ENCODE results near the gene TBRG1. TPM values are rescaled to one million over a fixed set of nuclear protein-coding genes. Genes with fewer than 3 reads are reported as not detected.

Gene TBRG1
- total and polyA plus RNA-seq, 2 of the 8 experiments (the other 6 are each of a cell fraction or from before 2014, with no cell fraction given): 16.3 to 26.7 TPM

GRCh38 chr11:124612567-124613246 lies 10.0 kb upstream of the TBRG1 start:
- Histone ChIP-seq H4K5ac (ENCODE audit: insufficient read length, low read depth, low read length) (no peak overlapping the region), H2BK12ac (ENCODE audit: low read depth, low read length) (no peak overlapping the region), H2AFZ (ENCODE audit: low read length) (peak overlapping the region; percentile 18; the same call in 1 of the 2 replicates), H2AK5ac (ENCODE audit: low read depth, low read length) (no peak overlapping the region), H4K20me1 (replicated peaks in 1 of 2; ENCODE audit: control insufficient read depth in 1 of 2, insufficient read depth in 2 of 2, low read length in 2 of 2) (no peaks in the 10 kb centered on the region), H3K79me1 (ENCODE audit: low read depth, low read length) (no peaks in the 10 kb centered on the region), H3K4me1 (replicated peaks in 1 of 4; ENCODE audit: control insufficient read depth in 3 of 4, insufficient read depth in 4 of 4, low read length in 3 of 4) (no peaks in the 10 kb centered on the region), H2BK120ac (replicated peaks; ENCODE audit: low read depth, low read length) (no peak overlapping the region), H3K9ac (replicated peaks in 1 of 4; ENCODE audit: extremely low read depth in 1 of 4, low read depth in 3 of 4, low read length in 3 of 4) (no peak overlapping the region), H3K9me3 (ENCODE audit: insufficient read depth in 2 of 2, low read depth in 1 of 2, low read length in 1 of 2) (no peaks in the 10 kb centered on the region), H3K23me2 (ENCODE audit: low read depth, low read length) (no peaks in the 10 kb centered on the region), H3K56ac (replicated peaks; ENCODE audit: insufficient read length, low read depth, low read length) (no peak overlapping the region), H3K4ac (replicated peaks; ENCODE audit: insufficient read length, low read depth, low read length) (no peak overlapping the region), H3K27me3 (replicated peaks in 1 of 4; ENCODE audit: control insufficient read depth in 3 of 4, extremely low read depth in 1 of 4, insufficient read depth in 3 of 4, low read length in 3 of 4) (no peaks in the 10 kb centered on the region), H4K91ac (replicated peaks; ENCODE audit: insufficient read length, low read length) (no peak overlapping the region), H3K27ac (ENCODE audit: low read depth, low read length) (no peak overlapping the region), H2BK20ac (ENCODE audit: low read length) (no peak overlapping the region), H4K8ac (ENCODE audit: extremely low read depth, insufficient read depth, low read length) (no peak overlapping the region), H3K14ac (ENCODE audit: insufficient read length) (no peak overlapping the region), H3K36me3 (ENCODE audit: control insufficient read depth in 2 of 4, insufficient read depth in 4 of 4, low read length in 3 of 4) (no peaks in the 10 kb centered on the region), H3K79me2 (ENCODE audit: control insufficient read depth in 1 of 2, insufficient read depth in 2 of 2, low read length in 2 of 2) (no peaks in the 10 kb centered on the region), H2BK15ac (ENCODE audit: low read length) (no peak overlapping the region), H3K4me3 (ENCODE audit: extremely low read depth in 1 of 4, insufficient read depth in 2 of 4, low read depth in 3 of 4, low read length in 4 of 4) (no peak overlapping the region), H3K18ac (ENCODE audit: extremely low read depth, low read length) (no peak overlapping the region), H2BK5ac (ENCODE audit: low read depth, low read length) (no peak overlapping the region), H3K23ac (ENCODE audit: insufficient read length) (no peak overlapping the region), H3K4me2 (ENCODE audit: insufficient read depth in 1 of 2, low read depth in 2 of 2, low read length in 2 of 2) (no peak overlapping the region)
- ChIA-PET POLR2A (ENCODE audit: partially characterized antibody) (interaction anchor here (0.9 kb wide), 1 partner anchor 10 kb away, joined by 3 read pairs; the partner anchor contains the start of gene TBRG1), CTCF (ENCODE audit: partially characterized antibody) (interaction anchor here (1.2 to 1.8 kb wide), 3 partner anchors 10 to 197 kb away, joined by 3 to 7 read pairs (median 3); partner anchors contain the start of gene TBRG1)
- TF ChIP-seq MAFK (IDR thresholded peaks at IDR 0.05; ENCODE audit: low read depth, low read length) (peak; percentile 73), CTCF (IDR thresholded peaks at IDR 0.05; ENCODE audit: control extremely low read depth in 1 of 3, insufficient read depth in 1 of 3, low read depth in 1 of 3, low read length in 3 of 3) (no peak)
- WGBS, 2 experiments (ENCODE audit: extremely low coverage in 1 of 2, insufficient coverage in 1 of 2, insufficient read length in 1 of 2, insufficient replicate concordance in 2 of 2, low coverage in 1 of 2, low lambda C conversion rate in 2 of 2, missing lambda C conversion rate in 1 of 2): 92% methylated on average over 10 of the region's 10 CpGs; no CpG with 5 or more reads in 1 of the 2 experiments
- DNase-seq (ENCODE audit: low read depth in 1 of 2, low spot score in 2 of 2) (no peak), FAIRE-seq (no peak)

Data from H1 (cell line).